ENCODE measurements around the gene HCN2.

GRCh38 chr19:593055-593454 is 3.4 kb downstream of the HCN2 start:
- TF ChIP-seq CTCF (conservative IDR thresholded peaks at IDR 0.05) = no peak
- TF ChIP-seq EZH2 (IDR thresholded peaks at IDR 0.05; ENCODE audit: low read depth) = no peak

Measured in PC-9 (cell line).